ENCODE measurements around the gene USP47. TPM values are rescaled to one million over a fixed set of nuclear protein-coding genes. Genes with fewer than 3 reads are reported as not detected.

USP47 gene
- total RNA-seq, 2 experiments from 2014 or later = 52.4 to 56.0 TPM

DNA sequence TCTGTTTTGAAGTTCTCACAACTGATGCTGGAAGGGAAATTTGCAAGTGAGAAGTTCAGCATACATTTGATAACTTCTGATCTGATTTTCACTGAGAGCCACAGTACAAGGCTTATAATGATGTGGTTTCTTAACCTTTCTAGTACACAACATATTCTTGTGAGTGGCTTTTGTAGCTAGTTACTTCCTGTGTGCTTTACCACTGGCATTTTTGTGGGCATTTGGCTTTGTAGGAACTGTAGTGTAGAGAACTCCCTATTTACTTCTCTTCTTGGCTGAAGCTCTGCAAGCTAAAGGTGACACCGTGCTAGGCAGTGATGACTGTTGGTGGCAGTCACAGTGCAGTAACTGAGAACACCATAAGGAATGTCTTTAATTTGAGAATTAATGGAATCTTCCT is 14.9 kb downstream of the USP47 start:
- peaks cover 2% of the 10 kb centered on the region for H3K36me3 Mint-ChIP-seq (ENCODE audit: low read depth)
- H3K4me3 Mint-ChIP-seq = no peak overlapping the region
- H3K27me3 Mint-ChIP-seq (ENCODE audit: low read depth) = no peaks in the 10 kb centered on the region
- H3K27ac Mint-ChIP-seq = peak overlapping the region; percentile 70
- CTCF ChIA-PET = interaction anchor here (0.8 to 1.8 kb wide), 4 partner anchors 11 to 56 kb away, joined by 3 to 7 read pairs (median 6); no protein-coding TSS in a partner anchor
- H3K4me1 Mint-ChIP-seq (ENCODE audit: low read depth) = peaks cover 72% of the 10 kb centered on the region
- intact Hi-C loops (cut with micrococcal nuclease) = loop anchor here (1.0 to 2.0 kb wide), 2 partner anchors 13 to 24 kb away; no protein-coding TSS in a partner anchor
- peak; percentile 56 for DNase-seq
- no peaks in the 10 kb centered on the region for H3K9me3 Mint-ChIP-seq

DNA sequence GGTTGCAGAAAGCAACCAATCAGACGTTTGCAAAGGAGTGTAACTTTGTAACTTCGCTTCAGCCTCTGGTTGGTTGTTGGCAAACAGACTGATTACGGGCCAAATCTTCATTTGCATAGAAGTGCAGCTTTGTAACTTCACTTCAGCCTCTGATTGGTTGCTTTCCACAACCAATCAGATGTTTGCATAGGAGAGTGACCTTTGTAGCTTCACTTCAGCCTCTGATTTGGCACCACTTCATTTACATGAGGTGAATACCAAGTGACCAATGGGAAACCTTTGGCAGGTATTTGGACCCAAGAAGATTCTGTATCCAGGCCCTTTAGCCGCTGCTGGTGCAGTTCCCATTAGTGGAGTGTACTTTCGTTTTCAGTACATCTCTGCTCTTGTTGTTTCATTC is 16.0 kb downstream of the USP47 start:
- CTCF ChIA-PET = interaction anchor here (0.9 to 1.8 kb wide), 3 partner anchors 9 to 70 kb away, joined by 3 to 13 read pairs (median 7); no protein-coding TSS in a partner anchor
- no peak for DNase-seq
- Mint-ChIP-seq H3K36me3 (ENCODE audit: low read depth) (peaks cover 2% of the 10 kb centered on the region), H3K4me1 (ENCODE audit: low read depth) (peaks cover 66% of the 10 kb centered on the region), H3K27ac (no peak overlapping the region), H3K4me3 (no peak overlapping the region), H3K9me3 (no peaks in the 10 kb centered on the region), H3K27me3 (ENCODE audit: low read depth) (no peaks in the 10 kb centered on the region)
- intact Hi-C loops (cut with micrococcal nuclease) = loop anchor here (2.0 kb wide), 1 partner anchor 23 kb away; no protein-coding TSS in a partner anchor

DNA sequence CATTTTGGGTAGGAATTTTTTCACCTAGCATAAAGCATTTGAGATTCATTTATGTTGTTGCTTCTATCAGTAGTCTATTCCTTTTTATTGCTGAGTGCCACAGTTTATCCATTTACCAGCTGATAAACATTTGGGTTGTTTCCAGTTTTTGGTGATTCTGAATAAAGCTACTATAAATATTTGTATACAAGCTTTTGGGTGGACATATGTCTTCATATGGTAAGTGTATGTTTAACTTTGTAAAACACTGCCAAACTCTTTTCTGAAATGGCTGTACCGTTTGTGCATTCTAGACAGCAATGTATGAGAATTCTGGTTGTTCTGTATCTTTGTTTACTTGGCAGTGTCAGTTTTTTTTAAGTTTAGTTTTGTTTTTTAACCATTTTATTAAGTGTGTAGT is 16.9 kb downstream of the USP47 start:
- H3K4me3 Mint-ChIP-seq = no peak overlapping the region
- peaks cover 2% of the 10 kb centered on the region for H3K36me3 Mint-ChIP-seq (ENCODE audit: low read depth)
- H3K9me3 Mint-ChIP-seq = no peaks in the 10 kb centered on the region
- H3K4me1 Mint-ChIP-seq (ENCODE audit: low read depth) = peaks cover 62% of the 10 kb centered on the region
- CTCF ChIA-PET = interaction anchor here (1.8 kb wide), 1 partner anchor 10 kb away, joined by 13 read pairs; no protein-coding TSS in a partner anchor
- H3K27ac Mint-ChIP-seq = no peak overlapping the region
- DNase-seq = no peak
- no peaks in the 10 kb centered on the region for H3K27me3 Mint-ChIP-seq (ENCODE audit: low read depth)
- intact Hi-C loops (cut with micrococcal nuclease) = no loop called here

DNA sequence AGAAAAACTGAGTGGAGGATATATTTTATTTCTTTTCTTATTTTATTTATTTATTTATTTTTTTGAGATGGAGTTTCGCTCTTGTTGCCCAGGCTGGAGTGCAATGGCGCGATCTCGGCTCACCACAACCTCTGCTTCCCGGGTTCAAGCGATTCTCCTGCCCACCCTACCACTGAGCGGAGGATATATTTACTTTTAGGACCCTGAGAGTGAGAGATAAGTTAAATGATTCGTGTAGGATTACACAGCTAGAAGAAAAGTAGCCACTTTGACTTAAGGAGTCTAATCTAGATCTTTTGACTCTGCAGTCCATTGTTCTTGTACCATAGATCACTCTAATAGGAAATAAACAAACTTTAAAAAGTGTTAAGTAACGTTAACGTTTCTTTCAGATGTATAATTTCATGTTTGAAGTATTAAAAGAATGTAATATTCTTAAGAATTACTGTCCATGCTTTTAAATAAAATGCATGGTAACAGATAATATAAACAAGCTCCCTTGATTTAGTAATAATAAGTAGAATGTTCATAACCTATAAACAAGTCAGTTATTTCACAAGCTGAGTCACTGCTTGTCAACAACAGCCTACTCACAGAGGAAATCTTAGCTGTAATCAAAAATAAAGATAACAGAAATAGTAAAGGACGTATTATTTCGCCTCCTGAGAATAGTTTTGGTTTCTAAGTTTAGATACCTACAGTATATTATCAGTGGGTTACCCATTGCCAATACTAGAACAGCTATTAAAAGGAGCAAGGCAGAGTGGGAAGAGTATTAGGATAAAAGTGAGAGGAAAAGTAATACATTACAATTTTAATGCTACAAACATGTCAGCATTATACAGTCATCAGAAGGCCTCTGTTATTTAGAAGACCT is 18.6 kb downstream of the USP47 start:
- Mint-ChIP-seq H3K36me3 (ENCODE audit: low read depth) (peaks cover 2% of the 10 kb centered on the region), H3K4me1 (ENCODE audit: low read depth) (peaks cover 63% of the 10 kb centered on the region), H3K27ac (no peak overlapping the region), H3K4me3 (no peak overlapping the region), H3K9me3 (no peaks in the 10 kb centered on the region), H3K27me3 (ENCODE audit: low read depth) (no peaks in the 10 kb centered on the region)
- DNase-seq = no peak
- intact Hi-C loops (cut with micrococcal nuclease) = no loop called here
- CTCF ChIA-PET = interaction anchor here (2.6 to 5.3 kb wide), 2 partner anchors 10 to 18 kb away, joined by 11 to 31 read pairs; partner anchors contain the start of gene USP47

DNA sequence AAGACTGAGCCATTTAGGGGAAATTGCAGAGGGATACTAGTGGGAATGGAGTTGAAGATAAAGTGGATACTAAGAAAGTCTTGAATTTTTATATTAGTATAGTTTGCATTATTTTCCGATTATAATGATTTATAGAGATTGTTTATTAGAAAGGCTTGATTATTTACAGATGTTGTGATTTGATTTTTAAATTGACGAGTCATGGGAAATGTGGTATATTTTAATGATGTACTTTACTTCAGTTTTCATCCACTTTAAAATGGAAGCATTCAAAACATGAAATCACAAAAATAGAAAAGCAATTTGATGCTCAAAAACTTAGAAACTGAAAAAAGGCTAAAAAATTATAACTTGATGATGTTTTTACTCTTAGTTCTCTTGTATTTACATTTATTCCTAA is 21.2 kb downstream of the USP47 start:
- Mint-ChIP-seq H3K27ac (no peak overlapping the region), H3K9me3 (peaks cover 3% of the 10 kb centered on the region), H3K4me3 (no peak overlapping the region), H3K36me3 (ENCODE audit: low read depth) (peaks cover 10% of the 10 kb centered on the region), H3K4me1 (ENCODE audit: low read depth) (peaks cover 62% of the 10 kb centered on the region), H3K27me3 (ENCODE audit: low read depth) (no peaks in the 10 kb centered on the region)
- CTCF ChIA-PET = interaction anchor here (1.5 to 5.3 kb wide), 2 partner anchors 13 to 14 kb away, joined by 4 to 31 read pairs; no protein-coding TSS in a partner anchor
- intact Hi-C loops (cut with micrococcal nuclease) = no loop called here
- DNase-seq = no peak

DNA sequence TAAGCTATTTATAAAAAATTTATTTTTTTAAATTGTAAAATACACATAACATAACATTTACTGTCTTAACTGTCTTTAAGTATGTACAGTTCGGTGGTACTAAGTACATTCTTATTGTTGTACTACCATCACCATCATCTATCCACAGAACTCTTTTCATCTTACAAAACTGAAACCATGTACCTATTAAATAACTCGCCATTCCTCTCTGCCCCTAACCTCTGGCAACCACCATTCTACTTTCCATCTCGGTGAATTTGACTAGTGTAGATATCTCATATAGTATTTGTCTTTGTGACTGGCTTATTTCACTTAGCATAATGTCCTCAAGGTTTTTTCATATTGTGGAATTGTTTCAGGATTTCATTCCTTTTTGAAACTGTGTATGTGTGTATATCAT is 22.6 kb downstream of the USP47 start:
- H3K27me3 Mint-ChIP-seq (ENCODE audit: low read depth) = no peaks in the 10 kb centered on the region
- peaks cover 61% of the 10 kb centered on the region for H3K4me1 Mint-ChIP-seq (ENCODE audit: low read depth)
- no peak overlapping the region for H3K27ac Mint-ChIP-seq
- H3K36me3 Mint-ChIP-seq (ENCODE audit: low read depth) = peaks cover 9% of the 10 kb centered on the region
- DNase-seq = no peak
- CTCF ChIA-PET = interaction anchor here (1.5 to 5.3 kb wide), 3 partner anchors 9 to 14 kb away, joined by 4 to 31 read pairs (median 4); no protein-coding TSS in a partner anchor
- intact Hi-C loops (cut with micrococcal nuclease) = no loop called here
- H3K9me3 Mint-ChIP-seq = peaks cover 3% of the 10 kb centered on the region
- H3K4me3 Mint-ChIP-seq = no peak overlapping the region

DNA sequence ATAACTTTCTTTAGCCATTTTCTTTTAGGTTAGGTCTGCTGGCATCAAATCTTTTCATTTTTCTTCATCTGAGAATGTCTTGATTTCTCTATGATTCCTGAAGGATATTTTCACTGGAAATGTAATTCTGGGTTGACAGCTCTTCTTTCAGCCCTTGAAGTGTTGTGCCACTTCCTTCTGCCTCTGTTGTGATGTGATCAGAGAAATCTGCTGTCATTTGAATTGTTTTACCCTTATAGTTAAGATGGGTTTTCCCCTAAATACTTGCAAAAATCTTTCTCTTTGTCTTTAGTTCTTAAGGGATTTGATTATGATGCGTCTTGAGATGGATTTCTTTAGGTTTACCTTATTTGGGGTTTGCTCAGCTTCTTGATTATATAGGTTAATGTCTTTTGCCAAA is 23.0 kb downstream of the USP47 start:
- Mint-ChIP-seq H3K36me3 (ENCODE audit: low read depth) (peaks cover 9% of the 10 kb centered on the region), H3K4me1 (ENCODE audit: low read depth) (peaks cover 62% of the 10 kb centered on the region), H3K27ac (no peak overlapping the region), H3K4me3 (no peak overlapping the region), H3K9me3 (peaks cover 3% of the 10 kb centered on the region), H3K27me3 (ENCODE audit: low read depth) (no peaks in the 10 kb centered on the region)
- CTCF ChIA-PET = interaction anchor here (1.8 to 5.3 kb wide), 2 partner anchors 10 to 14 kb away, joined by 4 to 31 read pairs; no protein-coding TSS in a partner anchor
- intact Hi-C loops (cut with micrococcal nuclease) = loop anchor here (1.0 kb wide), 2 partner anchors 9 to 22 kb away; no protein-coding TSS in a partner anchor
- DNase-seq = no peak

DNA sequence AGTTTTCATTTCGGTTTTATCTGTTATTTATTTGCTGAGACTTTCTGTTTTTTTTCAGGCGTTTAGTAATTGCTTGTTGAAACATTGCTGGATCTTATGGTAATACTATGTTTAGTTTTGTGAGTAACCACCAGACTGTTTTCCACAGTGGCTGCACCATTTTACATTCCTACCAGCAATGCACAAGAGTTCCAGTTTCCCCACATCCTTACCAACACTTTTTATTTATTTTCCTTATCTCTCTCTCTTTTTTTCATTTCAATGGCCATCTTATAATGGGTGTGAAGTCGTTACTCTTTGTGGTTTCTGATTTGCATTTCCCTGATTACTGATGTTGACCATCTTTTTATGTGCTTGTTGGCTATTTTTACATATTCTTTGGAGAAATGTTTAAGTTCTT is 23.7 kb downstream of the USP47 start:
- intact Hi-C loops (cut with micrococcal nuclease) = loop anchor here (1.0 kb wide), 2 partner anchors 9 to 22 kb away; no protein-coding TSS in a partner anchor
- Mint-ChIP-seq H3K4me3 (no peak overlapping the region), H3K36me3 (ENCODE audit: low read depth) (peaks cover 9% of the 10 kb centered on the region), H3K9me3 (peaks cover 3% of the 10 kb centered on the region), H3K27me3 (ENCODE audit: low read depth) (no peaks in the 10 kb centered on the region), H3K4me1 (ENCODE audit: low read depth) (peaks cover 63% of the 10 kb centered on the region), H3K27ac (no peak overlapping the region)
- CTCF ChIA-PET = interaction anchor here (0.9 to 1.8 kb wide), 4 partner anchors 8 to 66 kb away, joined by 3 to 6 read pairs (median 4); no protein-coding TSS in a partner anchor
- no peak for DNase-seq

DNA sequence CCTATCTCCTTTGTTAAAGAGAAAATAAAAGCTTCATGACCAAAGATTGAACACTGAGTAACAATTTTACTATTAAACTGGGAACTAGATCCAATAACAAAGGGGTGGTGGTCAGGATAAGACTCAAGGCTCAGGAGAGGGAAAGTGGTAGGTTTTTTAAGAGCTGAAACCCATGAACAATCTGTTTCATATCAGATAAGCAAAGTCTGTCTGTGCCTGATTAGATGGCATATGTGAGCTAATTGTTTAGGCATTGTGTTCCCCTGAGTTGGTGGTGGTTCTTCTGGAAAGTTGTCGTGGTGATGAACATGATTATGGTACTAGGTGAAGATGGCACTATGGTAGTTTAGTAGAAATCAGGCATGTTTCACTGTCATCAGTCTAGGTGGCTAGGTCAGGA is 24.4 kb downstream of the USP47 start:
- no peaks in the 10 kb centered on the region for H3K27me3 Mint-ChIP-seq (ENCODE audit: low read depth)

DNA sequence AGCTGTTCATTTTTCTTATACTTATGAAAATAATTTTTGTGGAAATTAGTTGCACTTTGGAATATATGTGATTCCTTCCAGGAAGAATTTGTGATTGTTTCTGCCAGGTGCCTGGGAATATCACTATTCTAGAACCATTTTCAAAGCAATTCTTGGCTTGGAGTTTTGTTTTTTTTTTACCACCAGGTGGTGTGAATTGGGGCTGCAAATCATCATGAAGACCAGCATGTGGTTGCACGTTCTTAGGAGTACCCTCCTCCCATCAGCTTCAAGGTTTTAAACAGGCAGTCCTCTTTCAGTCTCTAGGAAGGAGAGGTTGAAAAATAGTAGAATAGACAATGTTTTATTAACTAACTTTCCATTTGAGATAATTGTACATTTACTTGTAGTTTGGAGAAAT is 25.9 kb downstream of the USP47 start:
- H3K36me3 Mint-ChIP-seq (ENCODE audit: low read depth) = peaks cover 9% of the 10 kb centered on the region
- CTCF ChIA-PET = interaction anchor here (0.6 to 1.1 kb wide), 2 partner anchors 67 to 164 kb away, joined by 3 read pairs; no protein-coding TSS in a partner anchor
- intact Hi-C loops (cut with micrococcal nuclease) = no loop called here

More for the DNA sequence above, 24.4 kb downstream of the USP47 start:
- Mint-ChIP-seq H3K27ac (peak overlapping the region; percentile 30), H3K36me3 (ENCODE audit: low read depth) (peaks cover 9% of the 10 kb centered on the region), H3K4me3 (no peak overlapping the region), H3K4me1 (ENCODE audit: low read depth) (peaks cover 65% of the 10 kb centered on the region), H3K9me3 (peaks cover 3% of the 10 kb centered on the region)
- CTCF ChIA-PET = interaction anchor here (0.7 to 1.4 kb wide), 4 partner anchors 9 to 67 kb away, joined by 3 to 6 read pairs (median 3); no protein-coding TSS in a partner anchor
- no peak for DNase-seq
- intact Hi-C loops (cut with micrococcal nuclease) = no loop called here

DNA sequence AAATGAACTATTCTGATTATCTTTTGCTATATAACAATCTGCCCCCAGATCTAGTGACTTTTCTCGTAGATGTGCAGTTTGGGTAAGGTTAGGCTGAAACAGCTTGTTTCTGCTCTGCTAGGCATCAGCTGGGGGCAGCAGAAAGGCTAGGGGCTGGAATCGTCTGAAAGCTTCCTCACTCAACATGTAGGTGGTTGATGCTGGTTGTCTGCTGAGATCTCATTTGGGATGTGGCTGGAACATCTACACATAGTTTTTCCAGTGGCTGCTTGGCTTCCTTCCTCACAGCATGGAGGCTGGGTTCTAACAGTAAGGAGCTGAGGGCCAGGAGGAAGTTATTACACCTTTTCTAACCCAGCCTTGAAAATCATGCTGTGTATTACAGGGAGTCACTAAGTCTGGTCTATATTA is 30.2 kb downstream of the USP47 start:
- Mint-ChIP-seq H3K27me3 (ENCODE audit: low read depth) (no peaks in the 10 kb centered on the region), H3K9me3 (peaks cover 3% of the 10 kb centered on the region), H3K36me3 (ENCODE audit: low read depth) (peaks cover 8% of the 10 kb centered on the region), H3K27ac (no peak overlapping the region), H3K4me1 (ENCODE audit: low read depth) (peaks cover 63% of the 10 kb centered on the region), H3K4me3 (no peak overlapping the region)
- CTCF ChIA-PET = interaction anchor here (1.2 to 3.2 kb wide), 2 partner anchors 23 to 95 kb away, joined by 3 to 16 read pairs; no protein-coding TSS in a partner anchor
- DNase-seq = no peak
- intact Hi-C loops (cut with micrococcal nuclease) = no loop called here

More for the DNA sequence above, 25.9 kb downstream of the USP47 start:
- no peak for DNase-seq
- Mint-ChIP-seq H3K27ac (no peak overlapping the region), H3K4me1 (ENCODE audit: low read depth) (peaks cover 74% of the 10 kb centered on the region), H3K27me3 (ENCODE audit: low read depth) (no peaks in the 10 kb centered on the region), H3K4me3 (no peak overlapping the region), H3K9me3 (peaks cover 3% of the 10 kb centered on the region)

DNA sequence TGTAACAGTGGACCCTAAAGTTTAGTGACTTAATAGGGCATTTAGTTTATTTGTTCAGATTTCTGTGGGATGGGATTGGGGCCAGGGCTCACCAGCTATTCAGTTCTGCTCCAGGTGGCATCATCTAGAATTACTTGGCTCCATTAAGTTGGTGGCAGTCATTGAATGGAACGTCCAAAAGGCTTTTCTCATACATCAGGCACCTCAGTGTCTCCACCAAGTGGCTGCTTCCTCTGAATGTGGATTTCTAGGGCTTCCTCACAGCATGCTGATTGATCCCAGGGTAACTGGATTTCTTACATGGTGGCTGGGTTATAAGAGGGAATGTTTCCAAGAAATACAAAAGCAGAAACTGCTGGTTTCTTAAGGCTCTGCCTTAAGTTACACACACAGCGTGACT is 34.7 kb downstream of the USP47 start:
- CTCF ChIA-PET = interaction anchor here (0.6 to 3.3 kb wide), 8 partner anchors 13 to 1339 kb away, joined by 3 to 12 read pairs (median 4); no protein-coding TSS in a partner anchor
- intact Hi-C loops (cut with micrococcal nuclease) = loop anchor here (2.0 kb wide), 1 partner anchor 32 kb away; no protein-coding TSS in a partner anchor
- Mint-ChIP-seq H3K4me1 (ENCODE audit: low read depth) (peaks cover 46% of the 10 kb centered on the region), H3K27me3 (ENCODE audit: low read depth) (no peaks in the 10 kb centered on the region), H3K9me3 (no peaks in the 10 kb centered on the region), H3K36me3 (ENCODE audit: low read depth) (peaks cover 5% of the 10 kb centered on the region), H3K27ac (no peak overlapping the region), H3K4me3 (no peak overlapping the region)
- peak; percentile 17 for DNase-seq

All from activated naive CD4-positive, alpha-beta T cell treated with anti-CD3 and anti-CD28 coated beads for 36 hours (primary cell).